ENCODE measurements around the gene TMEM192. TPM values are rescaled to one million over a fixed set of nuclear protein-coding genes. Genes with fewer than 3 reads are reported as not detected.
A peak's percentile ranks its signal among the peaks of the same experiment; 100 is the strongest.
"Not testable (repeated sequence)": the region's sequence is repeated elsewhere in the genome, so short reads cannot be mapped to it uniquely, and the experiment has no call there.

TMEM192 gene
- total RNA-seq, 1 experiment from 2014 or later = 3.0 TPM

DNA sequence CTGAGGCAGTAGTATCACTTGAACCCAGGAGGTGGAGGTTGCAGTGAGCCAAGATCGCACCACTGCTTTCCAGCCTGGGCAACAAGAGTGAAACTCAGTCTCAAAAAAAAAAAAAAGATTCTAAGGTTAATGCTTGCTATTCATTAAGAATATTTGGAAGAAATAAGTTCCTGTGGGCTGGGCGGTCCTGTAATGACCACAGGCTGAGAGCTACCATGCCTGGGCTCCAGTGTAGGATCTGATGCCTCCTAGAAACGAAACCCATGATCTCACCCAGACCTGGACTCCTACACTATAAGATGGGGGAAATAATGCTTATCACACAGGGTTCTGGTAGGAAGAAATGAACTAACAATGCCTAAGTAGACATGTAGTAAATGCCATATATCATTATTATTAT lies 17.8 kb downstream of the TMEM192 start:
- DNase-seq (ENCODE audit: low read depth) = no peak

- DNase-seq (ENCODE audit: low read depth) = not testable (repeated sequence)
Measured at GRCh38 chr4:165092187-165092586, 20.5 kb downstream of the TMEM192 start.

GRCh38 chr4:165088366-165088765 lies 24.3 kb downstream of the TMEM192 start:
- no peak for DNase-seq (ENCODE audit: low read depth)

DNA sequence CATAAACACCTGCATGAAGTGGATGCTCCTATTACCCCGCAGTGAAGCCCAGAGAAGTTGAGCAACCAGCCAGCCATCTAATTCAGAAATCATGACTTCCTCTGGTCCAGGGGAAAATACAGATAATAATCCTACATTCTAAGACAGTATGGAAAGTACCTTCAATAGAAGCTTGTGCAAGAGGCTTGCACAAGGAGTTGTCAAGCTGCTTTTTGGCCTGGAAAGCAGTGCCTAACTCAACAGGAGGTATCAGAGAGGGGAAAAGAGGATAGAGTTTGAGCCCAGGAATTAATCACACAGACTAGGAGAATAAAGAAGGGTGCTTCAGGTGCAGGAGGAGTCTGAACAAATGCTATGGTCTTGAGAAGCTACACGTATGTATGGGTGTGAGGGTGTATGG lies 26.7 kb downstream of the TMEM192 start:
- no peak for DNase-seq (ENCODE audit: low read depth)

DNA sequence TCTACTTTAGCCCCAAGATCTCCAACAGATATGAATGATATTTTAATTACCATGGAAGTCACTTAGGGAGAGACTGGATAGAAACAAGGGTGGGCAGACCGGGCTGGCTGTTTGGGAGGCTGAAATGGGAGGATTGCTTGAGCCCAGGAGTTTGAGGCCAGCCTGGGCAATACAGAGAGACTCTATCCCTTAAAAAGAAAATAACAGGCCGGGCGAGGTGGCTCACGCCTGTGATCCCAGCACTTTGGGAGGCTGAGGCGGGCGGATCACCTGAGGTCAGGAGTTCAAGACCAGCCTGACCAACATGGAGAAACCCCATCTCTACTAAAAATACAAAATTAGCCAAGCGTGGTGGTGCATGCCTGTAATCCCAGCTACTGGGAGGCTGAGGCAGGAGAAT lies 27.9 kb downstream of the TMEM192 start:
- not testable (repeated sequence) for DNase-seq (ENCODE audit: low read depth)

- DNase-seq (ENCODE audit: low read depth) = peak; percentile 1
Measured at GRCh38 chr4:165079476-165079875, 33.2 kb downstream of the TMEM192 start.

GRCh38 chr4:165077034-165077578 lies 35.6 kb downstream of the TMEM192 start:
- DNase-seq (ENCODE audit: low read depth) = no peak

DNA sequence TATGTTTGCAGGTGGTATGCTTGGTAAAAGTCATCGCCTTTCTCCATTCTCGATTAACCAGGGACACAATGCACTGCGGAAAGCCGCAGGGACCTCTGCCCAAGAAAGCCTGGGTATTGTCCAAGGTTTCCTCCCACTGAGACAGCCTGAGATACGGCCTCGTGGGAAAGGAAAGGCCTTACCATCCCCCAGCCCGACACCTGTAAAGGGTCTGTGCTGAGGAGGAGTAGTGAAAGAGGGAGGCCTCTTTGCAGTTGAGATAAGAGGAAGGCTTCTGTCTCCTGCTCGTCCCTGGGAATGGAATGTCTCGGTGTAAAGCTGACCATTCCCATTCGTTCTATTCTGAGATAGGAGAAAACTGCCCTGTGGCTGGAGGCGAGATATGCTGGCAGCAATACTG lies 39.3 kb downstream of the TMEM192 start:
- DNase-seq (ENCODE audit: low read depth) = not testable (repeated sequence)

- no peak for DNase-seq (ENCODE audit: low read depth)
Measured at GRCh38 chr4:165070560-165070959, 42.1 kb downstream of the TMEM192 start.

DNA sequence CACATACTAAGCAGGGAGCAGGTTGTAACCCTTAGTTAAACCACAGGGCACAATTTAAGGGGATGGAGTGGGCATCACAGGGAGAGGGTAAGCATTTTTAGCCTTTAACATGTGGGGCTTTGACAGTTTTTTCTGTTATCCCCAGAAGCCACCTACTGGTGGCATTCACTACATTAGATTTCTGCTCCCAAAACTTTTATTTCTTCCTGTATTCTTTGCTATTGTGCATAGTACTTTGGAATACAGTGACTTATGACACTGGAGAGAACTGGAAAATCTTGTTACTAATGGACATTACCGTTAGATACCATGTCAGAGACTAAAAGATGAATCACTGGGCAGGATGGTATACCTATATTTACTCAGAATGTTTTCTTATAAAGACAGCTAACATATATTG lies 51.7 kb downstream of the TMEM192 start:
- no peak for DNase-seq (ENCODE audit: low read depth)

- no peak for DNase-seq (ENCODE audit: low read depth)
Measured at GRCh38 chr4:165059386-165059785, 53.3 kb downstream of the TMEM192 start.

DNA sequence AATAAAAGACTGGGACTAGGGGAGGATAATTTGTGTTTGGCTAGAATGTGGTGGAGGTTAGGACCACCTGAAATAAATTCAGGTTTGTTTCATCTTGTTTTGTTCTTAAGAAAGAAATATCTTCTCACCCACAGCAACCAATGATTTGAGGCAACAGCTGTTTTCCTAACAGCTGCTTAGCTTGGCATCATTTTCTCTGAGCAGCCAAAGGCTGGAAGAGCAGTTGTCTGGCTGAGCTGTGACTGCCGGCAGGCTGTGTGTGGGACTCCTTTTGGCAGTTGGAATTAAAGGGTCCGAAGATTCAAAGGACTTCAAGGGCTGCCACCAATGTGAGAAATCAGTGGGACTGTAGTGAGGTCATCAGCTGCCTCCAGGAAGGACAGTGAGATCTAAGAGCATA lies 54.0 kb downstream of the TMEM192 start:
- DNase-seq (ENCODE audit: low read depth) = no peak

DNA sequence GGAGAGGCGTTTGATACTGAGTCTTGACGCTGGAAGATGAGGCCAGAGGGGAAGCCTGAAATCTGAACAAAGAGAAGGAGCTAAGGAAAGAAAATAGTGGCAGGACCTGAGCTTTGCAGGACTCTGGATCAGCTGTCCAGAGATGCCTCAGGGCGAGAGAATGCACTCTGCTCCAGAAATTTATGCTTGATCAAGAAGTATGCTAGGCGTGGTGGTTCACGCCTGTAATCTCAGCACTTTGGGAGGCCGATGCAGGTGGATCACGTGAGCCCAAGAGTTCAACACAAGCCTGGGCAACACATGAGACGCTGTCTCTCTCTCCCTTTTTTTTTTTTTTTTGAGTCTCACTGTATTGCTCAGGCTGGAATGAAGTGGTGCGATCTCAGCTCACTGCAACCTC lies 57.1 kb downstream of the TMEM192 start:
- no peak for DNase-seq (ENCODE audit: low read depth)

- DNase-seq (ENCODE audit: low read depth) = no peak
Measured at GRCh38 chr4:165053645-165054044, 59.0 kb downstream of the TMEM192 start, which contains the start of gene TRIM75. Gene TRIM75, plus strand, starts transcription at chr4:165053866. Its CDS starts 5,282 bp downstream, at chr4:165059148.

DNA sequence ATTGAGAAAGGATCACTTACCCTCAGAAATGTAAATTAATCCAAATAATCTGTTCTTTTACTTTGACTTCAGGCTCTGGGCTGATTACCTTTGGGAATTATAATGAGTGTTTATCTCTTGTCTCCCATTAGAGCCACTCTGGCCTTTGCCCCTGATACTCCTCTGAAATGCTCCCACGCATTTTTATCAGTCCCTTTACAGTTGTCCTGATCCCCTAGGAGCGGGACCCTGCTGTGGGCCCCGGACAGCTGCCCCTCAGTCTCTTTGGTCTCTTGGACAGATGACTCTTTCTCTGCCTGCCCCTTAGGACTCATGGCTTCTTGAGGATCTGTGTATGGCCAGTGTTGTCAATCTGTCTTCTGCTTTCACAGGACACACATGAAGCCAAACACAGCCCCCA lies 60.0 kb downstream of the TMEM192 start:
- DNase-seq (ENCODE audit: low read depth) = no peak

- no peak for DNase-seq (ENCODE audit: low read depth)
Measured at GRCh38 chr4:165048170-165048569, 64.5 kb downstream of the TMEM192 start.

GRCh38 chr4:165031436-165032211 lies 81.0 kb downstream of the TMEM192 start, which contains the start of gene TRIM60:
Gene TRIM60, plus strand, starts transcription at chr4:165031999. Its CDS starts 8,074 bp downstream, at chr4:165040073.
- no peak for DNase-seq (ENCODE audit: low read depth)

GRCh38 chr4:165027762-165028402 lies 84.8 kb downstream of the TMEM192 start:
- peak; percentile 72 for DNase-seq (ENCODE audit: low read depth)

- not testable (repeated sequence) for DNase-seq (ENCODE audit: low read depth)
Measured at GRCh38 chr4:165025782-165026181, 86.9 kb downstream of the TMEM192 start.

Measured in RPMI7951 (cell line).